ENCODE results near the gene GYPC.

DNA sequence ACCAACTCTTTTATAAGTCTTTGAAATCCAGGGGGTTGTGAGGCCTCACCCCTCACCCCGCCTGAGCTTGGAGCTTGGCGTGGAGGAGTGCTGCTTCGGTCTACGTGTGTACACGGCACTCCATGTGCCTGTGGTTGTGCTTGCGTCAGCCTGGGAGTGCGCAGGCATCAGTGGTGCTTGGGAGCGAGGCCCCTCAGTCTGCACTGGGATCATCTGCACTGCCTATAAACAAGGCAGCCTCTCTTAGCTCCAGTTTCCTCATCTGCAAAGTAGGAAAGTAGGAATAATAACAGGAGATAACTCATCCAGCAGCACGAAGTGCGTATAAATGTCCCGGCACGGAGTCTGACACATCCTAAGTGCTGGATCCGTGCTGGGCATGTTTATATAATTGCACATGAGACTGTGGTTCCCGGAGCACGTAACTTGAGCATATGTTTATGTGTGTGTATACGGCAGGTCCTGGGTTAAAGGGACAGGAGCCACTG, 1.2 kb downstream of the GYPC start:
- TF ChIP-seq, protein P1, sequence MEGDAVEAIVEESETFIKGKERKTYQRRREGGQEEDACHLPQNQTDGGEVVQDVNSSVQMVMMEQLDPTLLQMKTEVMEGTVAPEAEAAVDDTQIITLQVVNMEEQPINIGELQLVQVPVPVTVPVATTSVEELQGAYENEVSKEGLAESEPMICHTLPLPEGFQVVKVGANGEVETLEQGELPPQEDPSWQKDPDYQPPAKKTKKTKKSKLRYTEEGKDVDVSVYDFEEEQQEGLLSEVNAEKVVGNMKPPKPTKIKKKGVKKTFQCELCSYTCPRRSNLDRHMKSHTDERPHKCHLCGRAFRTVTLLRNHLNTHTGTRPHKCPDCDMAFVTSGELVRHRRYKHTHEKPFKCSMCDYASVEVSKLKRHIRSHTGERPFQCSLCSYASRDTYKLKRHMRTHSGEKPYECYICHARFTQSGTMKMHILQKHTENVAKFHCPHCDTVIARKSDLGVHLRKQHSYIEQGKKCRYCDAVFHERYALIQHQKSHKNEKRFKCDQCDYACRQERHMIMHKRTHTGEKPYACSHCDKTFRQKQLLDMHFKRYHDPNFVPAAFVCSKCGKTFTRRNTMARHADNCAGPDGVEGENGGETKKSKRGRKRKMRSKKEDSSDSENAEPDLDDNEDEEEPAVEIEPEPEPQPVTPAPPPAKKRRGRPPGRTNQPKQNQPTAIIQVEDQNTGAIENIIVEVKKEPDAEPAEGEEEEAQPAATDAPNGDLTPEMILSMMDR (IDR thresholded peaks at IDR 0.05) = no peak
- peak in 2 of 4 donors; percentile 26 to 61 for TF ChIP-seq POLR2A (IDR thresholded peaks at IDR 0.05)
